Thyroid gland (tissue), 4 donors: ENCODE measurements around the gene SYNJ1.

Source experiments
- CTCF ChIP-seq, 6 experiments: fragments of 200-600 bp in 3 of 6; fragments of 450-650 bp in 3 of 6; sonication (generic) in 3 of 6; IDR thresholded peaks; one replicate each; pipeline ENCODE4 v1.5.1; 2016 to 2019; ENCODE audit warnings: antibody characterized with exemption in 6 of 6, mild to moderate bottlenecking in 2 of 6, inconsistent platforms in 1 of 6, moderate library complexity in 1 of 6
- POLR2A ChIP-seq, 2 donors: fragments of 450-650 bp; IDR thresholded peaks; one replicate each; pipeline ENCODE4 v1.6.1; 2017; ENCODE audit warnings: antibody characterized with exemption in 2 of 2, mild to moderate bottlenecking in 2 of 2, moderate library complexity in 1 of 2

- no peak for TF ChIP-seq CTCF (IDR thresholded peaks at IDR 0.05)
- TF ChIP-seq POLR2A (IDR thresholded peaks at IDR 0.05), result no peak
Measured at GRCh38 chr21:32602099-32602498, 125.7 kb downstream of the SYNJ1 start.
